ENCODE measurements around the gene PSAT1.
"Not testable (repeated sequence)": the region's sequence is repeated elsewhere in the genome, so short reads cannot be mapped to it uniquely, and the experiment has no call there.

PSAT1 gene

GRCh38 chr9:78296893-78297671 is at the start of gene PSAT1:
PSAT1 (plus strand) TSS chr9:78297125; CDS start chr9:78297211, 86 bp downstream.
- peak; percentile 82 for DNase-seq

- no peak for DNase-seq
Observed at GRCh38 chr9:78248635-78249034, 48.3 kb upstream of the PSAT1 start.

- no peak for DNase-seq
Observed at GRCh38 chr9:78249542-78249941, 47.4 kb upstream of the PSAT1 start.

- no peak for DNase-seq
Observed at GRCh38 chr9:78252616-78253015, 44.3 kb upstream of the PSAT1 start.

- no peak for DNase-seq
Observed at GRCh38 chr9:78253285-78253684, 43.6 kb upstream of the PSAT1 start.

- DNase-seq = no peak
Observed at GRCh38 chr9:78261403-78262001, 35.4 kb upstream of the PSAT1 start.

GRCh38 chr9:78262655-78263054 is 34.3 kb upstream of the PSAT1 start:
- DNase-seq = no peak

GRCh38 chr9:78267889-78268288 is 29.0 kb upstream of the PSAT1 start:
- no peak for DNase-seq

- DNase-seq = no peak
Observed at GRCh38 chr9:78269784-78270183, 27.1 kb upstream of the PSAT1 start.

- DNase-seq = no peak
Observed at GRCh38 chr9:78272307-78272706, 24.6 kb upstream of the PSAT1 start.

GRCh38 chr9:78273761-78274160 is 23.2 kb upstream of the PSAT1 start:
- no peak for DNase-seq

GRCh38 chr9:78278177-78278777 is 18.6 kb upstream of the PSAT1 start:
- DNase-seq = no peak

GRCh38 chr9:78278801-78279200 is 18.1 kb upstream of the PSAT1 start:
- DNase-seq = no peak

GRCh38 chr9:78280982-78281668 is 15.8 kb upstream of the PSAT1 start:
- no peak for DNase-seq

- DNase-seq = not testable (repeated sequence)
Observed at GRCh38 chr9:78284181-78284580, 12.7 kb upstream of the PSAT1 start.

- no peak for DNase-seq
Observed at GRCh38 chr9:78286125-78286524, 10.8 kb upstream of the PSAT1 start.

- no peak for DNase-seq
Observed at GRCh38 chr9:78286946-78287388, 10.0 kb upstream of the PSAT1 start.

- no peak for DNase-seq
Observed at GRCh38 chr9:78288214-78288892, 8.6 kb upstream of the PSAT1 start.

- no peak for DNase-seq
Observed at GRCh38 chr9:78289474-78289873, 7.5 kb upstream of the PSAT1 start.

- no peak for DNase-seq
Observed at GRCh38 chr9:78291240-78291925, 5.5 kb upstream of the PSAT1 start.

- DNase-seq = no peak
Observed at GRCh38 chr9:78292026-78292425, 4.9 kb upstream of the PSAT1 start.
